K562 treated with DMSO at 1 percent for 12 hours (cell line): ENCODE results near the gene PATL2. TPM values are rescaled to one million over a fixed set of nuclear protein-coding genes. Genes with fewer than 3 reads are reported as not detected.

Source experiments
- total RNA-seq: library from RNA; unstranded; fragments of 300-600 nt; gene quantifications from 2 replicates; pipeline ENCODE4 v1.2.3, GENCODE V29; 2022; ENCODE audit not compliant: insufficient read depth

PATL2 gene
- 1.2 TPM in 1 of 2 replicates, not detected in the other for total RNA-seq

DNA sequence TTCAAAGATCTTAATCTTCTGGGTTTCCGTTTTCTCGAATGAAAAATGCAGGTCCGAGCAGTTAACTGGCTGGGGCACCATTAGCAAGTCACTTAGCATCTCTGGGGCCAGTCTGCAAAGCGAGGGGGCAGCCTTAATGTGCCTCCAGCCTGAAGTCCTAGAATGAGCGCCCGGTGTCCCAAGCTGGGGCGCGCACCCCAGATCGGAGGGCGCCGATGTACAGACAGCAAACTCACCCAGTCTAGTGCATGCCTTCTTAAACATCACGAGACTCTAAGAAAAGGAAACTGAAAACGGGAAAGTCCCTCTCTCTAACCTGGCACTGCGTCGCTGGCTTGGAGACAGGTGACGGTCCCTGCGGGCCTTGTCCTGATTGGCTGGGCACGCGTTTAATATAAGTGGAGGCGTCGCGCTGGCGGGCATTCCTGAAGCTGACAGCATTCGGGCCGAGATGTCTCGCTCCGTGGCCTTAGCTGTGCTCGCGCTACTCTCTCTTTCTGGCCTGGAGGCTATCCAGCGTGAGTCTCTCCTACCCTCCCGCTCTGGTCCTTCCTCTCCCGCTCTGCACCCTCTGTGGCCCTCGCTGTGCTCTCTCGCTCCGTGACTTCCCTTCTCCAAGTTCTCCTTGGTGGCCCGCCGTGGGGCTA is at the start of gene PATL2, which contains the start of gene B2M:
Gene PATL2, minus strand, starts transcription at position 228 of the 647 bp plus-strand sequence. CDS start 34,833 bp downstream, outside the sequence.
Gene B2M, plus strand, starts transcription at position 422 of the 647 bp plus-strand sequence. Its CDS starts 30 bp downstream, at position 452.

DNA sequence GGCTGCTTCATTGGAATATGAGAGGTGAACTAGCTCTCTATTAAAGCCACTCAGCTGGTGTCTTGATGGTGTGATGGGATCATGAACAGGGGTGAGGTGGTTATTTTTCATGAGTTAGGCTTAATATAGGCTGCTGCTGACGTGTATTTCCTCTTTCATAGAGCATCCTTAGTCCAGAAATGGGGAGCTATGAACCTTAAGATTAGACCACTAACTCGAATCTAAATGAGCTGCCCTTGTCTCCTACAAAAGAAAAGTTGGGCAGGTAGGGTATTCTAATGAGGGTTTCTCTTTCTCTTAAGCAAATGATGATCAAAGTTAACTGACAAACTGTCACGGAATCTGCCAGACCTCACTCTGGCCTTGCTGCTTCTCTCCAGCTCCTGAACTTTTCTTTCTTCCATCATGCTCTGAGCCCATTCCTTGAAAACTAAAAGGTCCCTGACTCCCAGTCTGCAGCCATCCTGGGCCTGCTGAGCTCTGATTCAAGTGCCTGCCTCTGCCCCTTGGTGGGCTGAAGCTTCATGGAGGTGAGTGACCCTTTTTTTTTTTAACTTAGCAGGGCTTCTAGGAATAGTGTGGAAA is 25.1 kb upstream of the PATL2 start, which contains the start of gene TRIM69:
Gene TRIM69, plus strand, starts transcription at position 348 of the 585 bp plus-strand sequence. Its CDS starts 177 bp downstream, at position 525.

DNA sequence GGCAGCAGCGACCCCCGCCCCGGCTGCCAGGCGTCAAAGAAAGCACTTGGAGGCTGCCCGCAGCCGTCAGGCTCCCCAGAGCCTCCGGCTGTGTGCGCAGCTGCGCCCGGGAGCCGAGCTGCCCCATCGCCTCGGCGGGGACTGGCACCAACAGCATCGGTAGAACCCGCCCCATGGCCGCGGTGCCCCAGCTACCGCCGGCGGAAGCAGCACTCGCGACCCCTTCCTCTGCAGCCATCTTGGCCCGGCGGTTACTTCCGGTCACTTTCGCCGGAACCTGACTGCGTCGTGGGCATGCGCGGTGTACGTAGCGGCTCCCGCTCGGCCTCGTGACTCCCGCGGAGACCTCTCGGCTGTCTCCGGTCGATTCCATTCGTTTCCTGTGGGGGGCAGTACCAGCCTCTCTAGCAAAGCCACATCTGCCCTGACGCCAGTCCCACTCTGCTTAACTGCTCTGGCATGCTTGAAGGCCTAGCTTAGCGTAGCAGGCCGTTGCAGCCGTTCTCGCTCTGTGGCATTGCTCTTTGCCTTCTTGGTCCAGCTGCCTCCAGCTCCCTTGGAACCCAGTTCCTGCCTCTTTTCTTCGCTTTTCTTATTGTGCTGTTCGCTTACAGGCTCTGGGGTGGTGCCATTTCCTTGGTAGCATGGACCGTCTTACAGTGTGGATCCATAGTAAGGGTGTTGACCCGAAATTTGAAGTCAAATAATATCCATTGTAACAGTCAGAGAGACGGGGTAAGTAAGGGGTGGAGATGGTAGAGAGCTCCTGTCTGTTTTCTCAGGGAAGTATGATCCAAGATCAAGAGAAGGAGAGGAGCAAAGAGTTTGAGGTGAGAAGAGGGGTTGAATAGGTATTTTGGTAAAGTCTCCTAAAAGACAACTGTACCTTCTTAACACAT is 47.5 kb downstream of the PATL2 start, which contains the start of gene SPG11:
Gene SPG11, minus strand, starts transcription at position 253 of the 899 bp plus-strand sequence. Its CDS starts 15 bp downstream, at position 238.

Other genes starting within 250 kb of the PATL2 start
- 45.6 and 83.2 TPM in 2 replicates for gene EIF3J, start 174.2 kb downstream of the PATL2 start, total RNA-seq
- 33.2 and 51.5 TPM in 2 replicates for gene SPG11, start 47.7 kb downstream of the PATL2 start, total RNA-seq
- gene B2M, start 194 bp upstream of the PATL2 start, total RNA-seq, result 1,238 and 1,537 TPM in 2 replicates
- 5.4 and 6.4 TPM in 2 replicates for gene TRIM69, start 25.2 kb upstream of the PATL2 start, total RNA-seq
- gene TERB2, start 245.4 kb upstream of the PATL2 start, total RNA-seq, result not detected in 2 replicates